NCI-H146 (cell line): Measurements from ENCODE around the gene KRTAP20-3.

Source experiments
- DNase-seq: peaks from one replicate; lab custom pipeline; 2025; lab: John Stamatoyannopoulos, UW

Gene KRTAP20-3

GRCh38 chr21:30684506-30684905, 41.8 kb downstream of the KRTAP20-3 start:
- no peak for DNase-seq

GRCh38 chr21:30689822-30690221, 47.2 kb downstream of the KRTAP20-3 start:
- DNase-seq = no peak
